HG02763 (cell line): ENCODE data around the gene OR2T29.
"Not testable (repeated sequence)": the region's sequence is repeated elsewhere in the genome, so short reads cannot be mapped to it uniquely, and the experiment has no call there.

Experiments
- ATAC-seq: cut with Tn5 transposase; IDR thresholded peaks from one replicate; pipeline ENCODE4 v1.9.1; 2021; ENCODE audit warnings: mild to moderate bottlenecking, moderate library complexity; ENCODE audit not compliant: unreplicated experiment

Gene OR2T29

DNA sequence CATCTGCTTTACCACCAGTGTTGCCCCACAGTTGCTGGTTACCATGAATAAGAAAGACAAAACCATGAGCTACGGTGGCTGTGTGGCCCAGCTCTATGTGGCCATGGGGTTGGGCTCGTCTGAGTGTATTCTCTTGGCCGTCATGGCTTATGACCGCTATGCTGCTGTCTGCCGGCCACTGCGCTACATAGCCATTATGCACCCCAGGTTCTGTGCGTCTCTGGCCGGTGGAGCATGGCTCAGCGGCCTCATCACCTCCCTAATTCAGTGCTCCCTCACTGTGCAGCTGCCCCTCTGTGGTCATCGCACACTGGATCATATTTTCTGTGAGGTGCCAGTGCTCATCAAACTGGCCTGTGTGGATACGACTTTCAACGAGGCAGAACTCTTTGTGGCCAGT lies 40.7 kb downstream of the OR2T29 start:
- no peak for ATAC-seq

DNA sequence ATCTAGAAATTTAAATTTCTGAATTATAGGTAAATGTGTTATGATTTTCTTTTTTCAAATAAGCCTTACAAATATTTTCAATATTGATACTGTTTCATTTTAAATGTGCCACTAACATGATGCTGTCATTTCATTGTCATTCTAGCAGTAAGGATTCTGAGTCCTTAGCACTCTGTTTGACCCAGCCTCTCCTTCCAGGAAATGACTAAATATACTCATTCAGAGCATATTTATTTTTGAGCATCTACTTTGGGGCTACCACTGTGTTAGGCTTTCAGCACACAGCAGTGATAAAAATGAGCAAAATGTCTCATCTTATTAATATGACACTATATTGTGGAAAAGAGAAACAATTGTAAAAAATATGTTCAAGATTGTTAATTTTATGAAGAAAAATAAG lies 52.4 kb downstream of the OR2T29 start:
- not testable (repeated sequence) for ATAC-seq

- ATAC-seq = not testable (repeated sequence)
Measured at GRCh38 chr1:248507773-248508172, 54.8 kb downstream of the OR2T29 start, which contains the start of gene OR2G6. OR2G6 (plus strand) TSS chr1:248508073; CDS start chr1:248521647, 13,574 bp downstream.
